ENCODE measurements around the gene MLC1. TPM values are rescaled to one million over a fixed set of nuclear protein-coding genes. Genes with fewer than 3 reads are reported as not detected.

Gene MLC1
- total RNA-seq, 1 experiment from 2014 or later: not detected

GRCh38 chr22:50061141-50061823 lies 23.9 kb downstream of the MLC1 start:
- in situ Hi-C loops (cut with HindIII; ENCODE audit: low pct_unique_long_range_greater_than_20kb, low sequenced_read_pairs) (no loop called here), intact Hi-C loops (cut with micrococcal nuclease; ENCODE audit: unreplicated experiment) (no loop called here)
- H3K27me3 ChIP-seq (ENCODE audit: control insufficient read depth, insufficient read depth, low read length): no peaks in the 10 kb centered on the region

GRCh38 chr22:50060441-50061140 lies 24.6 kb downstream of the MLC1 start:
- H3K27me3 ChIP-seq (ENCODE audit: control insufficient read depth, insufficient read depth, low read length): no peaks in the 10 kb centered on the region
- ATAC-seq: no peak
- no peak for TF ChIP-seq POLR2AphosphoS5 (IDR thresholded peaks at IDR 0.05; ENCODE audit: low read depth, low read length)
- no peak for TF ChIP-seq SIN3A (IDR thresholded peaks at IDR 0.05; ENCODE audit: borderline replicate concordance, insufficient read depth, low read depth, low read length)
- TF ChIP-seq TCF7L2 (IDR thresholded peaks at IDR 0.05; ENCODE audit: low read depth, low read length): no peak
- no peak for TF ChIP-seq CTCF (IDR thresholded peaks at IDR 0.05)

More at GRCh38 chr22:50061141-50061823, 23.9 kb downstream of the MLC1 start:
- no TSS peak for BruUV-seq (replicated peaks)
- no peak for TF ChIP-seq SIN3A (IDR thresholded peaks at IDR 0.05; ENCODE audit: borderline replicate concordance, insufficient read depth, low read depth, low read length)
- TF ChIP-seq TCF7L2 (IDR thresholded peaks at IDR 0.05; ENCODE audit: low read depth, low read length): no peak
- no peak for TF ChIP-seq REST (IDR thresholded peaks at IDR 0.05; ENCODE audit: insufficient read depth in 1 of 2, low read depth in 2 of 2, low read length in 1 of 2)
- TF ChIP-seq CTCF (IDR thresholded peaks at IDR 0.05): no peak
- no peak for TF ChIP-seq POLR2AphosphoS5 (IDR thresholded peaks at IDR 0.05; ENCODE audit: low read depth, low read length)
- ChIA-PET CTCF (no interaction called here), POLR2A (no interaction called here)
- Histone ChIP-seq H3K27ac (ENCODE audit: low read length) (no peak overlapping the region), H3K4me1 (ENCODE audit: control insufficient read depth, insufficient read depth, low read length) (no peaks in the 10 kb centered on the region), H3K4me3 (ENCODE audit: low read depth in 2 of 2, low read length in 2 of 2) (no peak overlapping the region), H3K9me3 (ENCODE audit: control insufficient read depth, insufficient read depth, low read depth, low read length) (no peaks in the 10 kb centered on the region), H3K36me3 (ENCODE audit: control insufficient read depth, insufficient read depth, low read length) (no peaks in the 10 kb centered on the region)
- ATAC-seq: no peak
- no peak for DNase-seq (ENCODE audit: low read depth, low spot score)

More at GRCh38 chr22:50060441-50061140, 24.6 kb downstream of the MLC1 start:
- CTCF ChIA-PET: no interaction called here
- no peaks in the 10 kb centered on the region for H3K4me1 ChIP-seq (ENCODE audit: control insufficient read depth, insufficient read depth, low read length)
- no peak overlapping the region for H3K27ac ChIP-seq (ENCODE audit: low read length)
- POLR2A ChIA-PET: no interaction called here
- BruUV-seq (replicated peaks): no TSS peak
- intact Hi-C loops (cut with micrococcal nuclease; ENCODE audit: unreplicated experiment): no loop called here
- in situ Hi-C loops (cut with HindIII; ENCODE audit: low pct_unique_long_range_greater_than_20kb, low sequenced_read_pairs): no loop called here
- H3K36me3 ChIP-seq (ENCODE audit: control insufficient read depth, insufficient read depth, low read length): no peaks in the 10 kb centered on the region
- no peak for DNase-seq (ENCODE audit: low read depth, low spot score)
- no peaks in the 10 kb centered on the region for H3K9me3 ChIP-seq (ENCODE audit: control insufficient read depth, insufficient read depth, low read depth, low read length)
- no peak overlapping the region for H3K4me3 ChIP-seq (ENCODE audit: low read depth in 2 of 2, low read length in 2 of 2)
